Measurements from ENCODE around the gene ARL16.

Gene ARL16, protein sequence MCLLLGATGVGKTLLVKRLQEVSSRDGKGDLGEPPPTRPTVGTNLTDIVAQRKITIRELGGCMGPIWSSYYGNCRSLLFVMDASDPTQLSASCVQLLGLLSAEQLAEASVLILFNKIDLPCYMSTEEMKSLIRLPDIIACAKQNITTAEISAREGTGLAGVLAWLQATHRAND

DNA sequence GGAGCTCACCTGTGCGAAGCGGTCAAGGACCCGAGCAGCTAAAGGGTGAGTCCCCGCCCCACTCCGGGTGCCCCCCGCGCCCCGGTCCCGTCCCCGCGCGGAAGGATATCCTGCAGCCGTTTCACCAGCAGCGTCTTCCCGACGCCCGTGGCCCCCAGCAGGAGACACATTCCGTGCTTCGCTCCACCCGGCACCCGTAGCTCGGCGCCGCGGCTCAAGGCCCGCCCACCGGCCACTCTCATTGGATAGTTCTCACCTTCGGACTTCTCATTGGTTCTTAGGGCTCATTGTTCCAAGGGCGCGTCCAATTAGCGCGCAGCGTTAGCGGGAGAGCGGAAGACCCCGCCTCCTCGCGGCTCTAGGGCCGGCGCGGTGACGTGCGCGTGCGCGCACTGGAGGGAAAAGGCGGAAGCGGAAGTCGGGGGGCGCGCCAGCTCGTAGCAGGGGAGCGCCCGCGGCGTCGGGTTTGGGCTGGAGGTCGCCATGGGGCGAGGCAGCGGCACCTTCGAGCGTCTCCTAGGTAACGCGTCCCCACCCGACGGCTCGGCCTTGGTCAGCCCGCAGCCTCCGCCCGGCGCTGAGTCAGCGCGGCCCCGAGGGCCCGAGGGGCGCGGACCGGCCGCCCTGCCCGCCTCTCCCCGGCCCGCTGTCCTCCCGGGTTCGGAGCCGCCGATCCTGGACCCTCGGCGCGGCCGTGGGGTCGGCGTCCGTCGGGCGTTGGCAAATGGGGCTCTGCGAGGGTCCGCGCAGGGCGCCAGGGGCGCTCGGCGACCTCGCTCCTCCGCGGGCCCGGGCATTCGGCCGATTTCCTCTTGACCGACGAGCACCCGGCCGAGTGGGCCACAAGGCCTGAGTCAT lies at the start of gene ARL16, which contains the start of gene HGS:
Gene ARL16, minus strand, starts transcription at position 214 of the 858 bp plus-strand sequence. Its CDS starts 44 bp downstream, at position 170.
Gene HGS, plus strand, starts transcription at position 428 of the 858 bp plus-strand sequence. Its CDS starts 56 bp downstream, at position 484.
- peak; percentile 97 for DNase-seq

DNA sequence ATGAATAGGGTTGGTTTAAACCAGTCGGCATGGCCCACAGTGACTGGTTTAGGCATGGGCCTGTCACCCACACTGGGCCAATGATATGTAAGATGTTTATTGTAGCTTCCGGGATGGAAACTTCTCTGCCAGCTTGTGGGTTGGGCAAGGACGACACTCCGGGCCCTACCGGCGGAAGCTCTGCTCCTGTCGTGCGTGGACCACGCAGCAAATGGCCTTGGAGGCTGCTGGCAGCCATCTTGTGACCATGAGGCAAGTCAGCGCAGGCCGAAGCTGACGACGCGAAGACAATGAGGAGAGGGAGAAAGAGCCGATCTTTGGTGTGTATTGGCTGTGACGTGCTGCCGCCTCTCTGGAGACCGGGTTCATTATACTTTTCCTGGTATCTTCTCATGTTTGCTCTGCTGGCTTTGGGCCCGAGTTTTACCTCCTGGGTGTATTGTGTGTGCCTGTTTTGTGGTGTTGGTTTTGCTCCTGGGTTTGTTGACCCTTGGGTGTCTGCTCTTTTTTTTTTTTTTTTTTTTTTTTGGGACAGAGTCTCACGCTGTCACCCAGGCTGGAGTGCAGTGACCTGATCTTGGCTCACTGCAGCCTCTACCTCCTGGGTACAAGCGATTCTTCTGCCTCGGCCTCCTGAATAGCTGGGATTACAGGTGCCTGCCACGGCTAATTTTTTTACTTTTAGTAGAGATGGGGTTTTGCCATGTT lies 43.9 kb upstream of the ARL16 start:
- no peak for DNase-seq

DNA sequence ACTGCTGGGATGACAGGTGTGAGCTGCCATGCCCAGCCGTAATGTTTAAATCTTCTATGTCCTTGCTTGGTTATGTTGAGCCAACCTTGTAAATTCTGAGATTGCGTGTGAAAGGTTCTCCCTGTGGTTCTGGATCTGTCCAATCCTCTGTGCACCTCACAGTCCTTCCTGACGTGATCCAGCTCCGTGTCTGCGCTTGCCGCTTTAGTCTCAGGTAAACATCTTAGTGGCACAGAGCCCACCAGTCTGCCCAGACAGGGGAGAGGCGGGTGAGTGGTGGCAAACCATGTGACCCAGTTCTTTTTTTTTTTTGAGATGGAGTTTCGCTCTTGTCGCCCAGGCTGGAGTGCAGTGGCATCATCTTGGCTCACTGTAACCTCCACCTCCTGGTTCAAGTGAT lies 42.4 kb upstream of the ARL16 start:
- DNase-seq, result no peak

DNA sequence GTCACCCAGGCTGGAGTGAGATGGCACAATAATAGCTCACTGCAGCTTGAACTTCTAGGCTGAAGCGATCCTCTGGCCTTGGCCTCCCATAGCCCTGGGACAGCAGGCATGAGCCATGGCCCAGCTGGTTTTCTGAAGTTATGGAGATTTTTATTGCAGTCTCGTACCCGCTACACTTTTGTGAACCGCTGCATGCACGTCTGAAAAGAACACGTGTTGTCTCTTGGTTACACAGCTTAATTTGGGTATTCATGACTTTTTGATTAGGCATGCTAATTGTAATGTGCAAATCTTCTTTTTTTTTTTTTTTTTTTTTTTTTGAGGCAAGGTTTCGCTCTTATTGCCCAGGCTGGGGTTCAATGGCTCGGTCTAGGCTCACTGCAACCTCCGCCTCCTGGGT lies 41.8 kb upstream of the ARL16 start:
- no peak for DNase-seq

DNA sequence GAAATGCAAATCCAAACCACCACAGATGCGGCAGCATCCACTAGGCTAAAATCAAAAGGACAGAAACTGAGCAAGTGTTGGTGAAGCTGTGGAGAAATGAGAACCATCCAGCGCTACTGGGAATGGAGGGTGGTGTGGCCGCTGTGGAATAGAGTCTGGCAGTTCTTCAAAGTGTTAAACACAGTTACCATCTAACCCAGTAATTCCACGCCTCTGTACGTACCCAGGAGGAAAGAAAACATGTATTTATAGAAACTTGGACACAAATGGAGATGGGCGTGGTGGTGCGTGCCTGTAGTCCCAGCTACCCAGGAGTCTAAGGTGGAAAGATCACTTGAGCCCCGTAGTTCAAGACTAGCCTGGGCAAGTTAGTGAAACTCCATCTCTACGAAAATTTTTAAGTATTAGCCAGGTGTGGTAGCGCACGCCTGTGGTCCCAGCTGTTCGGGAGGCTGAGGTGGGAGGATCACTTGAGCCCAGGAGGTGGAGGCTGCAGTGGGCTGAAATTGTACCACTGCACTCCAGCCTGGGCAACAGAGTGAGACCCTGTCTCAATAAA lies 40.1 kb upstream of the ARL16 start:
- no peak for DNase-seq

DNA sequence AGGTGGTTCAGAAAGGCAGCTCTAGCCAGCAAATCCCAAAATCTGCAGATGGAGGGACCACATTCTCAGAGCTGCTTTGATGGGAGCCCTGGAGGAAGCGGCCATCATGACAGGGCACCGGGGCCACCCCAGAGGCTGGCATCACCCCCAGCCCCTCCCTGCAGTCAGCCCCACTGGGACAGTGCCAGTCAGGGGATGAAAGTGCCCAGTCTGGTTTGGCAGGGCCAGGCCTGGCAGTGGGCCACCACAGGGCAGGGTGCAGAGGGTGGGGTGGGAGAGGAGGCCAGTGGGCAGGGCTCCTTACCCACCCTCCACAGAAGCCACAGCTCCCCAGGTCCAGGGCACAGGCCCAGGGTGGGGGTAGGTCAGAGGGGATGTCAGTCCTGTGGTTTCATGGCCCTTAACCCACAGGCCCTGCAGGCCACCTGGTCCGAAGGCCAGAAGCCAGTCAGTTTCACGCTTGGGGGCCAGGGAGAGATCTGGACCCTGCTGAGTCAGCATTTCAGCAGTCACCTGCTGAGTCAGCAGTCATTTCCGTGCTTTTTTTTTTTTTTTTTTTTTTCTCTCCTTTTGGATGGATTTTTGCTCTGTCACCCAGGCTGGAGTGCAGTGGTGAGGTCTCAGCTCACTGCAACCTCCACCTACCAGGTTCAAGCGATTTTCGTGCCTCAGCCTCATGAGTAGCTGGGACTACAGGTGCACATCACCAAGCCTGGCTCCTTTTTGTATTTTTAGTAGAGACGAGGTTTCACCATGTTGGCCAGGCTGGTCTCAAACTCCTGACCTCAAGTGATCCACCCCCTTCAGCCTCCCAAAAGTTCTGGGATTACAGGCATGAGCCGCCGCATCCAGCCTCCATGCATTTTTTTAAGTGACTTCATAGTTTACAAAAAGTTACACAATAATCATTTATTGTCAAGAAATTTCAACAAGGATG lies 38.9 kb upstream of the ARL16 start:
- DNase-seq, result no peak

DNA sequence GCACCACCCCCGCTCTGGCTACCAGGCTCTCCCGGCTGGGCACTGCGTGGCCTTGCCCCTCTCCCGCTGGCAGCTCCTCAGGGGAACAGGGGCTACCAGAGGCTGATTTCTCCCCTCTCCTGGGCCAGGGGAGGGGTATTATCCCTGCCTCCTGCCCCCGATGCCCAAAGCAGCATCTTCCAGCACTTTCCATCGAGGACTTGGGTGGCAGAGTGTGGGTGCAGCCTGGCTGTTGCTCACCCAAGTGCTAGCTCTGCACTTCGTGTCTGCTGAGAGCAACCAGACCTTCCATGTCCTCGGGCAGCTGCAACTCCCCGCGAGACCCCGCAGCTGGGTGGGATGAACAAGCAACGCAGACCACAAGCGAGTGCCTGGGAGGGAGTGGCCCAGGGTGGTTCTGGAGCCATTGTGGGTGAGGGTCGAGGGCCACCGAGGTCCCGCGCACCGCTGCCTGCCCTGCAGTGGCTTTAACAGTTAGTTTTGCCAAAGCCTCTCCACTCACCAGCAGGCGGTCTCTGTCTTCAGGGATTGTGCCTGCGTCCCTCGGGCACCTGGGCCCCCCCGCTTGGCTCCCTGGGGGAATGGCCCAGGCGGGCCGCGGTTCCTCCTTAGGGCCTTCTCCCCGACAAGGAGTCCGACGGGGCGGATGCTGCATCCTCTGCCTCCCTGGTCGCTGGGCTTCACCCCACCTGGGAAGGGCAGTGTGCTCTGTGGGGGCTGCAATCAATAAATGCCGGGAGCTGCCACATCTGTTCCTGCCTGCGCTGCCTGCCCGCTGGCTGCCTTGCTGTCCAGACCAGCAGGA lies 36.9 kb upstream of the ARL16 start:
- DNase-seq, result no peak

DNA sequence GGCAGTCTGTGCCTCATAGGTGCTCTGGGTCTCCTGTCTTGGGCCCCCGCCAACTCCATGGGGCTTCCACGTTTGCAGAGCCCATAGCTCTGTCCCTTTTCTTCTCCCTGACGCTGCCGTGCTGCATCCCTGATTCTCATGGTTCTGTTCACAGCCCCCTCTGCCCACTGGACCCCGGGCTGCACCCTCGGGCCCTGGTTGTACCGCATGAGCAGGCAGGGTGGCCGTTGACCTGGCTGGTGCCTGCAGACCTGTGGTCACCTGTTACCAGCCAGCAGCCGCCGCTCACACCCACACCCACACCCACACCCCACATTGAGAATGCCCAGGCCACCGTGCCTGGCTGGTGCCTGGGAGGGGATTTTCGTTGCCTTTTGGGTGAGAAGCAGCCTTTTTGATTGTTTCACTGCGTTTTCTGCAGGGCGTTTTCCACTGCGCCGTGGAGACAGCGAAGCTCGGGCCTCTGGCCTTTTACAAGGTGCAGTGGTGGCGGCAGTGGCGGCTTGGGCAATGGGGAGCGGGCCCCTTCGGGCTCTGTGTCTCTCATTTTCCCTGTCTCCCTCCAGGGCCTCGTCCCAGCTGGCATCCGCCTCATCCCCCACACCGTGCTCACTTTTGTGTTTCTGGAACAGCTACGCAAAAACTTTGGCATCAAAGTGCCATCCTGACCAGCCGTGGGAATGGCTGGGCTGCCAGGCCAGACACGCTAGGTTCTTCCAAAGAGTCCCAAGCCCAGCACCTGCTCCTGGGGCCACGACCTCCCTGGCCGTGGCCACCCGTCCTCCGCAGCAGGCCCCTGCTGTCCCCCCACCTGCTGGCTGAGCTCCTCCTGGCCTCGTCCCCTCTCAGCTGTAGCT lies 36.0 kb upstream of the ARL16 start:
- no peak for DNase-seq

DNA sequence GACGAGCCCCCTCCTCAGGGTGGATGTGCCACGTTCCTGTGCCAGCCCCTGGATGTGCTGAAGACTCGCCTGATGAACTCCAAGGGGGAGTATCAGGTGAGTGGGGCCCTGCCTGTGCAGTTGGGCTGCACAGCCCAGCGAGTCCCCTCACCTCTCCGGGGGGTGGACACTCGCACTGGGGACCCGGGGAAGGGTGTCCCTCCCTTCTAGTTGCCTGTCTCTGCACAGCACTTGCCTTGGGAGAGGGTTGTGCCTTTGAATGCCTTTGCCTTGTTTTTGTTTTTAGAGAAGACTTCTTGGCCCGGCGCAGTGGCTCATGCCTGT lies 34.1 kb upstream of the ARL16 start:
- DNase-seq, result no peak

DNA sequence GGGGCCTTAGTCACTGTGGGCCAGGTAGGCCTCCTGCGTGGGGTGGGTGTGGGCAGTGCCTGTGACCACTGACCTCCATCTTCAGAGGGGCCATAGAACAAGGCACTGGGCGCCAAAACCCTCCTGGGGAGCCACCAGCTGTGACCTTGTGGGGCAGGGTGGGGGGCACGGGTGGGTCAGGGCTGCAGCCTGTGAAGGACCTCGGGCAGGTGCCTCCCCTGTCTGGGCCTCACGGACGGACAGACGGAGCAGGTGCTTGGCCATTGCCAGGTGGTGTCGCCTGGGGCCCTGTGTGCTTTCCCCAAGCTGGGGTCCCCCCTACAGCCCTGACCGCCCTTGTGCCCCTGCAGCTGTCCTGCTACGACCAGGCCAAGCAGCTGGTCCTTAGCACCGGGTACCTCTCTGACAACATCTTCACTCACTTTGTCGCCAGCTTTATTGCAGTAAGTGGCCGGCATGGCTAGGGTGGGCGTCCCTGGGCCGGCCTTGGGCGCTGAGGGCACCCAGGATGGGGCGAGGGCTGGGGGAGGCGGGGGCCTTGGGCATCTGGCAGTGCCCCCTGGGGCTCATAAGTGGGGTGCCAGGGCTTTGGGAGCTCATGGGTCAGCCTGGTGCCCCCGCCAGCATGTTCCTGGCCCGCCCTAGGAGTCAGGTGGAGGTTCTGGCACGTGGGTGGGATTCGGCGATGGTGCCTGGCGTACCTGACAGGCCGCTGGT lies 33.6 kb upstream of the ARL16 start:
- no peak for DNase-seq

DNA sequence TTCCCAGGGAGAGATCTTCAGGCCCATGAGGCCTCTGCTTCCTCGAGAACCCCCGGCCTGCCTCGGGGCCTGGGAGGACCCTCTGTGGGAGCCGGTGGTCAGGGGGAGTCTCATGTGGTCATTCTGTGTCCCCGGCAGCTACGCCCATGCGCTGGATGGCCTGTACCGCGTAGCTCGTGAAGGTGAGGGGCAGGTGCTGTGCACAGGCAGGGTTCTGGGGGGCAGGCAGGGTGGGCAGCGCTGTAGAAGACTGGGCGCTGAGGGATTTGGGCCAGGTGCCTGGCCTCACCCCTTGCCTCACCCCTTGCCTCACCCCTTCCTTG lies 33.0 kb upstream of the ARL16 start:
- DNase-seq, result no peak

DNA sequence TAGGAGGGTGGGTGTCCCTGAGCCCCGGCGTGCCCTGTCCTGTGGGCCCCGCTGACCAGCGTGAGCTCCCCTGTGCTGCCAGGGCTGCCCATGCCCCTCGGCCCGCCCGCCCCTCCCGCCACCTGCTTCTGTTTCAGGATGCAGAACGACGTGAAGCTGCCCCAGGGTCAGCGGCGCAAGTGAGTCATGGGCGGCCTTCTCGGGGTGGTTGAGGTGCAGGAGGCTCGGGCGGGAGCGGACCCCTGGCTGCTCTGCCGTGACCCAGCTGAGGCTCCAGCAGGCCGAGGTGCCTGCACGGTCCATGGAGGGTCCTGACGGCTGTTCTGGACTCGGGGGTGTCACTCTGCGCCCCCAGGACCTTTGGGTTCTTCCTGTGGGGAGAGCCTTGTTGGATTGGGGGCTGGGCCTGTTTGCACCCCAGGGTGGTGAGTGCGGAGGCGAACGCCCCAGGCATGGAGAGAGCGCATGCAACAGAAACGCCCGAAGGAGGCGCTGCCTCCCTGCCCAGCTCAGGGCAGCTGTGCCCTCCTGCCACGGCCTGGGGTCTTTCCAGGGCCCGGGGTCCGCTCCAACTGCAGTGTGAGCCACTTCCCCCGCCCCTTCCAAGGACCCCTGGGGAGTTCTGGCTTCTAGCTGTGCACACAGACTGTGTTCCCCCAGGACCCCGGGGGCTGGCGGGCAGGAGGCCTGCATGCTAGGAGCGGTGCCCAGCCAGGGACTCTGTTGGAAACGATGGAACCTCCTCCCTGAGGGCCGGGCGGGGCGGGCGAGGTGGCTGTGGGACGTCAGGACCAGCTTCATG lies 32.5 kb upstream of the ARL16 start:
- no peak for DNase-seq

DNA sequence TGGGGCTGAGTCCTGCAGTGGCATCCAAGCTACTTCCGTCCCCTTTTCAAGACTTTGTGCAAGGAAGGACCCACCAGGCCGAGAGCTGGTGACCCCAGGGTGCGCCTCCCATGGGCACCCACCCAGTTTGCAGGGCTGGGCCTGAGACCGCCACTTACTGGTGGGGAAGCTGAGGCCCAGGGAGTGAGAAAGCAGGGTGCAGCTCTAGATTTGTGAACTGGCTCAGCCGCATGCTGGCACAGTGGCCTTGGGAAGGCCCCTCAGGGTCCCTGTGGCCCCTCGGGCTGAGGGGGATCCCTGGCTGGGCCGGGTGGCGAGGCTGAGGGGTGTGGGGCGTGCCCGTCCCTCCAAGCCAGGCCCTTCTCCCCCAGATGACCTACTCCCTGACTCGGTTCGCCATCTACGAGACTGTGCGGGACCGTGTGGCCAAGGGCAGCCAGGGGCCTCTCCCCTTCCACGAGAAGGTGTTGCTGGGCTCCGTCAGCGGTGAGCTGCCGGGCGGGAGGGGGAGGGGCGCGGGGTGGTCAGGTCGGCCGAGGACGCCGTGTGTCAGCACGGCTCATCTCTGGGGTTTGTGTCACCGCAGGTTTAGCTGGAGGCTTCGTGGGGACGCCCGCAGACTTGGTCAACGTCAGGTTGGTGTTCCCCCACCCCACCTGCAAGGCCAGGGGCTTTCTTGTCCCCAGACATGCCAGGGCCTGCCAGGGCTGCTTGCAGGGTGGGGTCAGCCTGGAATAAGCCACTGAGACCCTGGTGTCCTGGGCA lies 31.7 kb upstream of the ARL16 start:
- no peak for DNase-seq

DNA sequence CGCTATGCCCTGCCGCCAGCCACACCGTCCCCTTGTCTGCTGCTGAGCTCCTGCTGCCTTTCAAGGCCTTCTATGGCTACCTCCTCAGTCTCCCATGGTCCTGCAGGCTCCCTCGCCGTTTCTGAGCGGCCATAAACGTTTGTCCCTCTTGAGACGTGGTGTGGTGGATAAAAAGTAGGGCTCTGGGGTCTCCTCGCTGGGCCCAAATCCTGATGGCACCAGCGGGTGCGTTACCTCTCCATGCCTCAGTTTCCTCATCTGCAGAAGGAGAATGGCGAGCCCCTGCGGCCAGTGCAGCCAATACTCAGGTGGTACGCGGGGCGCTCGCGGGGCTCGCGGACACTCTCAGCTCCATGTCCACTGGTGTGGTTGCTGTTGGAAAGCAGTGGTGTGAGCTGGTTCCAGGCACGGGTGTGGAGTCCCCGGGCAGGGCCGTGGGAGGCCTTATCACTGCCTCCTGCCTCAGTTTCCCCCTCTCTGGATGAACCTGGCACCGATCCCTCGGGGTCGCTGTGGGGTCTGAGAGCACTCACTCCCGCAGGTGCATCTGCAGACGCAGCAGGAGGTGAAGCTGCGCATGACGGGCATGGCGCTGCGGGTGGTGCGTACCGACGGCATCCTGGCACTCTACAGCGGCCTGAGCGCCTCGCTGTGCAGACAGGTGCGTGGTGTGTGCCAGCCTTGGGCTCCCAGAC lies 31.0 kb upstream of the ARL16 start:
- no peak for DNase-seq

DNA sequence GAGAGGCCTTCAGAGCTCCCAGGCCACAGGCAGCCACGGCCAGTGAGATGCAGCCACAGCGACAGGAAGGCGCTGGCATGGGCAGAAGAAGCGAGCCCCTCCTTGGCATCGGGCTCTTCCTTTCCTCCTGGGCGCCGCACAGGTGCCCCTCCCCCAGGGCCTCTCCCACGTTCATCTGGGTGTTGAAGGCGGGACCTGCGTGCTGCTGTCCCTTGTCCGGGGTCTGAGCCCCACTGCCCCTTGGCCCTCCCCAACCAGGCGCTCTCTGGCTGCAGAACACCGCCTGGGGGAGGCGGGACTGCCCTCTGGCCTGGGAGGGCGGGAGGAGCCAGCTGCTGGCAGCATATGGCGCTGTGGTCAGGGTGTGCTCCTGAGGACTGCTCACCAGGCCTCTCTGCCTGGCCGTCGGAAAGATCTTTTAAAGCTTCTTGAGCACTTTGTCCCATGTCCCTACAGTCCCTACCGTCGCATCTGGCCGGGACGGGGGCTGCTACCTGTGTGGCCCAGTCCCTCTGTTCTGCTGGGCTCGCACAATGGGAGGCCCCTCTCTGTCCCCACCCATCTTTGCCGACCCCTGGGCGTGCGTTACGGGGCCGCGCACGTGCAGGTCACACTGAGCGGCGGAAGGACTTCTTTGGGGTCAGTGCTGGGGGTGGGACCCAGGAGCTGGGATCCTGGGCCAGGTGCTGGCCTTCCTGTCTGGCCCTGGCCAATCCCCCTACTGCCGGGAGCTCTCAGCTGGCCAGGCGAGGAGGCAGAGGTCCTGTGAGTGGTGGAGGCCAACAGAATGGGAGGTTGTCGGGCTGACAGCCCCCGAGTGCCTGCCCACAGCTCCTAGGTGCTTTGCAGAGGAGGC lies 30.2 kb upstream of the ARL16 start:
- no peak for DNase-seq

DNA sequence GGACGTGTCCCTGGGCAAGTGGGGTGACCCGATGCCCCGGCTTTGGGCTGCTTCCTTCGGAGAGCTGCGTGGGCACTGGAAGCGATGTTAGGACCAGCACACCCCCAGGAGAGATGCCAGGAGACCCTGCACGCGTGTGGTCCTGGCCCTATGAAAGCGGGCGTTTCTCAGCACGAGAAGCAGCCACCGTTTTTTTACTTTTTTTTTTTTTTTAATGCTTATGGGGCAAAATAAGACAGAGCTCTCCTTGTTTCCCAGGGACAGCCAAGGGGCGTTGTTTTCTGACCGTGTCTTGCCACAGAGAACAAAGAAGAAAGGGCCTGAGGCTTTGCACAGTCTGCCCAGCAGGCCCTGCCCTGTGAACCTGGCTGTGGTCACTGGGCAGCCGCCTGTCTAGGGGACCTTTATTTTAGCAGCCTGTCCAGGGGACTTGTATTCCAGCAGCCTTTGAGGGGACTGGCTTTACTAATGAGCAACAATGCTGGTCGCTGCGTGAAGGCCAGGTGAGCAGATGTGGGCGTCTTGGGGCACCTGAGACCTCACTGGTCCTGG lies 29.5 kb upstream of the ARL16 start:
- DNase-seq, result no peak

All from NCI-H226 (cell line).